CD1c-positive myeloid dendritic cell (primary cell): ENCODE data around the gene VPS16.
A peak's percentile ranks its signal among the peaks of the same experiment; 100 is the strongest.

ENCODE experiments used
- DNase-seq: peaks from one replicate; pipeline ENCODE4 v3.0.0-alpha.2; 2016; ENCODE audit errors: extremely low spot score

The VPS16 gene

GRCh38 chr20:2840138-2840966 is at the start of gene VPS16, which contains the start of gene PCED1A:
VPS16 (plus strand) TSS chr20:2840745; CDS start chr20:2840775, 30 bp downstream.
PCED1A (minus strand) TSS chr20:2840655; CDS start chr20:2839912, 743 bp downstream.
- DNase-seq, result peak; percentile 93

DNA sequence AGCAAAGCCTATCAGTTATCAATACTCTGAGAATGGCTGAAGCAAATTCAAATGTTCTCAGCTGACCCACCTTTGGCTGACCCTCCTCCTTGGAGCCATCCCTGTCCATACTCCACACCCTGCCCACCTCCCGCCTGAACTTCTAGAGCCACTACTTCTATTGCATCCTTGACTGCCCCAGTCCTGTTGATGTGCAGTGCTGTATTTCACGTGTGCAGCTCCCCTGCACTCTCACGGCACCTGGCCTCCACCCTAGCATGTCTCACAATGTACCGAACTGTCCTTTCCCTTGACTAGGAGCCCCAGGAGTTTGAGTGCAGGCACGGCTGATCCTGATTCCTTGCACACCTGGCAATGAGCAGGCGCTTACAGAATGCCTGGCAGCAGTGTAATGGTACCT is 47.1 kb upstream of the VPS16 start:
- no peak for DNase-seq

- no peak for DNase-seq
Observed at GRCh38 chr20:2794202-2794748, 46.3 kb upstream of the VPS16 start.

- DNase-seq, result no peak
Observed at GRCh38 chr20:2794866-2795447, 45.6 kb upstream of the VPS16 start.

DNA sequence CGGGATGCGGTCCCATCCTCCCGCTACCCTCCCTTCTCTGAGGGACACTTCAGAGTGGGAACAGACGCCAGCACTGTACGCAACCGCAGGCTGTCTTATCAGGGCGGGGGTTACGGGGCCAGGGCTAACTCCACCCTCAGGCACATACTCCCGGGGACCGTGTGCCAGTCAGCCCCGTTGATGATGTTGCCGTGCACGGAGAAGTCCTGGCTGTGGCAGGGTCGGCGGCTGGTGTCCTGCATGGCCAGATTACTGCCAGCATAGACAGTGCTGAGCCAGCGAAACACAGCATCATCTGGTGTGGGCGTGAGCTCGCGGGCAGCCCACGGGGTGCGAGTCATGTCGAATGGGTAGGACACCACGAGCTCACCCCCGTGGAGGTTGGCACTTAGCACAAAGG is 45.1 kb upstream of the VPS16 start:
- DNase-seq, result no peak

GRCh38 chr20:2796011-2796660 is 44.4 kb upstream of the VPS16 start:
- no peak for DNase-seq

DNA sequence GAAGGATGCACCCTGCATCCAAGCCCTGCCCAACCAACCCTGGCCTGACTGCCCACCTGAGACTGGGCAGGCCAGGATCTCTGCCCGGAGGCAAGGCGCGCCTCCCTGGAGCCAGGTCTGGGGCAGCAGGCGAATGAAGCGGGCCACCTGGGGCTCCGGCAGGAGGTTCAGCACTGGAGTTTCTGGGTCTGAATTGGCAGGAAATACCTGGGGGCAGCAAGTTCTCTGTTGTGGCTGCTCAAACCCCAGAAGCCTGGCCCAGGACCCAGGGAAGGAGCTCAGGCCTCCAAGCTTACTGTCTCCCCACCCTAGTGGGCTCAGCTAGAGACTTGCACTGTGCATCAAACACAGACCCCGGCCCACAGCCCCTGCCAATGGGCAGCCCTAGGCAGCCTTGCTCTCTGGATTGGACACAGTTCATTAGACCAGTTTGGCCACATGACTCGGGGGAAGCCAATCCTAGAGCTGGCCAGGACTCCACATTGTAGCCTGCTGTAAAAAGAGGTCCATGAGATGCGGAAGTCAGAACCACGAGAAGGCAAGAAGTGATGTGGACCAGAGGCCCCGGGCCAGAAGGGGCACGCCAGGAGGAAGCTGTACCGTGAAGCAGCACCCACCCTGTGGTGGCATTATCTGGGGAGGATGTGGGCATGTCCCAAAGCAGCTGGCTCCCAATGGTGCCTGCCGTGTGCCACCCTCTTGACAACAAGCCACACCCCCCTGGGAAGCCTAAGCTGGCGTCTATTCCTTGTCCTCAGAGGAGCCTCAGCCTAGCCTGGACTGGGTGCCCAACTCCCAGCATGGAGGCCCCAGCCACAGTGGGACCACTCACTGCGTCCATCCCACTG is 43.2 kb upstream of the VPS16 start:
- no peak for DNase-seq

GRCh38 chr20:2798095-2798805 is 42.3 kb upstream of the VPS16 start:
- DNase-seq, result no peak

- no peak for DNase-seq
Observed at GRCh38 chr20:2798814-2799213, 41.7 kb upstream of the VPS16 start.

- DNase-seq, result no peak
Observed at GRCh38 chr20:2799271-2799670, 41.3 kb upstream of the VPS16 start.

GRCh38 chr20:2799688-2800520 is 40.6 kb upstream of the VPS16 start:
- DNase-seq, result no peak

DNA sequence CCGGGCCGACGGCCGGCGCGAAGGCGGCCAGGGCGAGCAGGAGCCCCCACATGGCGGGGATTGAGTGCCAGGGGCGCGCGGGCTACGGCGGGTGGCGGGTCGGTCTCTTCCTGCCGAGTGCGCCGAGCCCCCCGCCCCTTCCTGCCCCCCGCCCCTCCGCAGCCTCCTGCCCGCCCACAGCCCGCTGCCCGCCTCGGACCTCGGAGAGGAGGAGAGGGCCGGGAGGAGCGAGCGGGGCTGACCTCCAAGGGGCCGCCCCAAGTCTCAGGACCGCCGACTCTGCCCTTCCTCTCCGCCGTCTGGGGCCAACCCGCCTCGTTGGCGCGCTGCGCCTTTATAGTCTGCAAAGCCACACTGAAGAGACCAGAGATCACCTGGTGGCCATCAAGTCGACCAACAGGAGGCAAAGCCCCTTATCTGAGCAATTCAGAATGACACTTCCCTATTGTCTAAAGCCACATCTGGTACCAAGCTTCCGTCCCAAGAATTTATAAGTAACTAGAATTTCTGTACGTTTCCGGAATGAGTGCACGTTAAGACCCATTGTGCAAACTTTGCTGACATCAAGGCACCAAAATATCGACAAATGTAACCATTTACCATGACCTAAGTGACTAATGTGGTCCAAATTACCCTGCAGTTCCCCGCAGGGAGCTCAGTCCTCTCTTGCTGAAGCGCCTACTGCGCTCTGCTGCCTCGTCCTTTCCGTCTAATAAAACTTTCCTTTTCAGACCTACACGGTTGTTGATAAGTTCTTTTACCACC is 39.8 kb upstream of the VPS16 start, which contains the start of gene CPXM1:
CPXM1 (minus strand) TSS at position 107 of the 765 bp plus-strand sequence; CDS start at position 52, 55 bp downstream.
- DNase-seq, result peak; percentile 62

DNA sequence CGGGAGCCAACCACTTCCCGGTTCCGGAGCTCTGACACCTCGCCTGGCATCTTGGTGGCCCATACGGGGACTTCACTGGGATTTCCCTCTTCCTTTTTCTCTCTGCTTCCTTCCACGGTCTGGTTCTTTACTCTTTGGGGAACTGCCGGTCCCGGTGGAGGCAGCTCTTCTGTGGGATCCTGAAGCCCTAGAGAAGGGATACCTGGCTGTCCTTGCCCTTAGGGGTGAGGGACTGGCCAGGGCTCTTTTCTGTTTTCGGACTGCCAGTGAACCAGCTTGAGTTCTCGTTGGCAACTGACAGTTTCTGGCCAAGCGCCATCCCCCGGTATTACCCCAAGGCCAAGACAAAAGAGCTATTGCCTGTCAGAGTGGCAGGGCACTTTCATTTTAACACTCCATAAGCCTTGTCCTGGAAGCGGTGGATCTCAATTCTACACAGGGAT is 39.2 kb upstream of the VPS16 start:
- no peak for DNase-seq

- no peak for DNase-seq
Observed at GRCh38 chr20:2804041-2804828, 36.3 kb upstream of the VPS16 start.

GRCh38 chr20:2804852-2805688 is 35.5 kb upstream of the VPS16 start:
- DNase-seq, result no peak

DNA sequence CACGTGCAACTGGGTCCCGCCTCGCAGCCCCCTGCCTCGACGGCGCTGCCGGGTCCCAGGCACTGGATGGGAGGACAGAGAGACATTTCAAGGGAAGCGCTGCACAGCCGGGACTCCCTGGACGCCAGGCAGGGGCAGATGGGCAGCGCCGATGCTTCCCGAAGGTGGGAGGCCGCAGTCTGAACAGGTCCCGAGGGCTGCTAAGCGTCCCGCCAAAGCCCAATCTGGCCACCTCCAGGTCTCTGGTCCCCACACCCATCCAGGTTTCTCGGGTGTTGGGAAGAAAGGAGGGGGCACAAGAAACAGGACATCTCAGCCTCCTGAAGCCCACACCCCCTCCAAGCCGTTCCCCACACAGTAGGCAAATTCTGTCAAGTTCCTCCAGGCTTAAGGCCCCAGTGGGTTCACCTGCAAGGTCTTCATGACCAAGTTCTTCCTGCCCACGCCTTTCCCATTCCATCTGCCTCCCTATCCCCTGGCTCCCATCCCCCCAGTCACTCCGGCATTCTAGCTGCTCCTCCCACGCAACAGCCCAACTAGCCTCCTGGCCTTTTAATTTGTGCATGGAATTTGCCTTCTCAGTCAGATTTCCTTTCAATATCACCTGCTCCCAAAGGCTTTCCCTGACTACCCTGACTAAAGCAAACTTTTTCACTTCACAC is 34.7 kb upstream of the VPS16 start:
- no peak for DNase-seq

DNA sequence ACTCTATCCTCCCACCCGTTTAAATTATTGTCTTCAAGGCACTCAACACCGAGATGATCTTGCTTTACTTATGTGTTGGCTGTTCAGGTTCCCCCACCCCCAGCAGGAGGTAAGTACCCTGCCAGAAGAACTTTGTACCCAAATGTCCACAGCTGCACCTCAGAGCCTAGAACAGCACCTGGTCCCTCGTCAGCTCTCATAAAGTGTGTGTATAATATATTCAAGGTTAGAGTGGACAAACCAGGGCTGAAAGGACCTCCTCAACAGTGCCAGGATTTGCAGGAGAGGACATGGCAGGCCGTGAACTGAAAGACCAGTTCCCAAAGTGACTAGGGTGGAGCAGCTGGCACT is 34.2 kb upstream of the VPS16 start:
- no peak for DNase-seq
